H1 (cell line): ENCODE measurements around the gene CALML5. TPM values are rescaled to one million over a fixed set of nuclear protein-coding genes. Genes with fewer than 3 reads are reported as not detected.

Experiments used
- BRCA1 ChIP-seq: IDR thresholded peaks from 2 replicates; pipeline ENCODE4 v1.6.1; 2012; ENCODE audit warnings: low read depth, low read length, improper control_type of control experiment
- CBX5 ChIP-seq: fragments of 300-800, 300-1000 bp; sonication (generic); IDR thresholded peaks from 2 replicates; pipeline ENCODE4 v1.7.1; 2016; ENCODE audit warnings: antibody characterized with exemption, low read length, low read depth
- CREB1 ChIP-seq: IDR thresholded peaks from 2 replicates; pipeline ENCODE4 v1.6.1; 2012; ENCODE audit warnings: inconsistent platforms
- FOSL1 ChIP-seq: IDR thresholded peaks from 2 replicates; pipeline ENCODE4 v1.6.1; 2011; ENCODE audit warnings: mild to moderate bottlenecking, low read depth, low read length, moderate library complexity; ENCODE audit not compliant: insufficient read depth
- GABPA ChIP-seq: IDR thresholded peaks from 2 replicates; pipeline ENCODE4 v1.6.1; 2011; ENCODE audit warnings: mild to moderate bottlenecking, low read length, moderate library complexity, borderline replicate concordance; ENCODE audit not compliant: insufficient read depth
- GTF2F1 ChIP-seq: IDR thresholded peaks from 2 replicates; pipeline ENCODE4 v1.6.1; 2012; ENCODE audit warnings: low read depth, low read length, improper control_type of control experiment, borderline replicate concordance
- NRF1 ChIP-seq: IDR thresholded peaks from 2 replicates; pipeline ENCODE4 v1.6.1; 2011; ENCODE audit warnings: mild to moderate bottlenecking, low read depth, low read length, improper control_type of control experiment
- PHF8 ChIP-seq: fragments of 200-600 bp; sonication (generic); conservative IDR thresholded peaks from 2 replicates; pipeline ENCODE4 v1.7.1; 2012; ENCODE audit warnings: low read depth, mild to moderate bottlenecking, inconsistent platforms, low read length, moderate library complexity
- RAD21 ChIP-seq, 2 experiments: IDR thresholded peaks in 1 of 2; conservative IDR thresholded peaks in 1 of 2; 2 replicates each; pipeline ENCODE4 v1.6.1; 2011; ENCODE audit warnings: low read depth in 2 of 2, low read length in 2 of 2, improper control_type of control experiment in 1 of 2, inconsistent platforms in 1 of 2, mild to moderate bottlenecking in 1 of 2, moderate library complexity in 1 of 2
- RBBP5 ChIP-seq: IDR thresholded peaks from 2 replicates; pipeline ENCODE4 v1.7.1; 2012; ENCODE audit warnings: low read depth, mild to moderate bottlenecking, inconsistent platforms, low read length, moderate library complexity, borderline replicate concordance
- SP1 ChIP-seq: IDR thresholded peaks from 2 replicates; pipeline ENCODE4 v1.6.1; 2011; ENCODE audit warnings: low read depth, low read length
- TBP ChIP-seq: IDR thresholded peaks from 2 replicates; pipeline ENCODE4 v1.6.1; 2011; ENCODE audit warnings: low read depth, low read length, improper control_type of control experiment
- TCF12 ChIP-seq: IDR thresholded peaks from 2 replicates; pipeline ENCODE4 v1.6.1; 2011; ENCODE audit warnings: low read depth, mild to moderate bottlenecking, low read length
- polyA plus RNA-seq, 7 experiments: library from polyadenylated mRNA; depleted of rRNA in 3 of 7; stranded (reverse) in 5 of 7; unstranded in 2 of 7; fragments of >200 nt in 5 of 7; fragments of 200-250 nt in 2 of 7; gene quantifications; 1 replicate in 5 of 7; 2 replicates in 1 of 7; 4 replicates in 1 of 7; pipeline versions ENCODE4 v1.2.1 to v1.2.3, GENCODE V29; 2011 to 2013; ENCODE audit warnings: missing spikeins in 2 of 7, mixed read lengths in 2 of 7
- total RNA-seq: library from RNA; stranded (reverse); fragmentation: NEBNext Ultra II Directional; extraction: Animal tissue kit (Norgen Biotek cat#: 25700); gene quantifications from 2 replicates; pipeline ENCODE4 v1.2.1, GENCODE V29; 2021
- TF ChIP-seq, protein P1 (sequence below): IDR thresholded peaks from 2 replicates; pipeline ENCODE4 v1.6.1; 2012; ENCODE audit warnings: inconsistent platforms
- TF ChIP-seq, protein P2 (sequence below): IDR thresholded peaks from 2 replicates; pipeline ENCODE4 v1.6.1; 2012; ENCODE audit warnings: inconsistent platforms

Gene CALML5
- total and polyA plus RNA-seq, 2 of the 8 experiments (the other 6 are each of a cell fraction or from before 2014, with no cell fraction given), result not detected

GRCh38 chr10:5466451-5467206, 32.7 kb downstream of the CALML5 start (continued):
- TF ChIP-seq FOSL1 (no peak), TBP (peak; percentile 41; the same call in 1 of the 2 replicates), TCF12 (peak; percentile 91), CBX5 (no peak), PHF8 (0 out of 2 replicates have a peak, but pooled peaks have one; percentile 34), RAD21 (IDR thresholded peaks at IDR 0.05 in 1 of 2, conservative IDR thresholded peaks at IDR 0.05 in 1 of 2; ENCODE audit: low read depth in 2 of 2, low read length in 2 of 2) (peak; percentile 16 to 29; a peak in 1 of 4 replicates), GABPA (no peak), RBBP5 (peak; percentile 93), BRCA1 (no peak), SP1 (peak; percentile 74; the same call in 1 of the 2 replicates), CREB1 (0 out of 2 replicates have a peak, but pooled peaks have one; percentile 14), GTF2F1 (no peak), NRF1 (no peak)
- TF ChIP-seq, protein P1, sequence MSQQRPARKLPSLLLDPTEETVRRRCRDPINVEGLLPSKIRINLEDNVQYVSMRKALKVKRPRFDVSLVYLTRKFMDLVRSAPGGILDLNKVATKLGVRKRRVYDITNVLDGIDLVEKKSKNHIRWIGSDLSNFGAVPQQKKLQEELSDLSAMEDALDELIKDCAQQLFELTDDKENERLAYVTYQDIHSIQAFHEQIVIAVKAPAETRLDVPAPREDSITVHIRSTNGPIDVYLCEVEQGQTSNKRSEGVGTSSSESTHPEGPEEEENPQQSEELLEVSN, result peak; percentile 79
- TF ChIP-seq, protein P2, sequence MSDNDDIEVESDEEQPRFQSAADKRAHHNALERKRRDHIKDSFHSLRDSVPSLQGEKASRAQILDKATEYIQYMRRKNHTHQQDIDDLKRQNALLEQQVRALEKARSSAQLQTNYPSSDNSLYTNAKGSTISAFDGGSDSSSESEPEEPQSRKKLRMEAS, result peak; percentile 54; the same call in 1 of the 2 replicates
- TF ChIP-seq, all 59 proteins: peak for 15
